GM21825 (cell line): Measurements from ENCODE around the gene WTIP.

Source experiments
- ATAC-seq: cut with Tn5 transposase; IDR thresholded peaks from one replicate; pipeline ENCODE4 v1.9.1; 2021; ENCODE audit warnings: mild to moderate bottlenecking, moderate library complexity; ENCODE audit not compliant: unreplicated experiment

The WTIP gene

GRCh38 chr19:34559045-34559444 lies 77.5 kb downstream of the WTIP start:
- no peak for ATAC-seq

- no peak for ATAC-seq
These were observed 78.7 kb downstream of the WTIP start for GRCh38 chr19:34560229-34560628.
